Vagina (tissue), 2 donors: Measurements from ENCODE around the gene NCOR1.

ENCODE experiments used
- POLR2A ChIP-seq, 2 donors: fragments of 450-650 bp; IDR thresholded peaks; one replicate each; pipeline ENCODE4 v1.6.1; 2017; ENCODE audit warnings: antibody characterized with exemption in 2 of 2, mild to moderate bottlenecking in 2 of 2, moderate library complexity in 2 of 2
- TF ChIP-seq, protein P1 (sequence below), 3 experiments: fragments of 450-650 bp in 2 of 3; fragments of 200-600 bp in 1 of 3; sonication (generic) in 1 of 3; IDR thresholded peaks; one replicate each; pipeline ENCODE4 v1.5.1; 2017 to 2019; ENCODE audit warnings: antibody characterized with exemption in 3 of 3, mild to moderate bottlenecking in 2 of 3, moderate library complexity in 2 of 3

DNA sequence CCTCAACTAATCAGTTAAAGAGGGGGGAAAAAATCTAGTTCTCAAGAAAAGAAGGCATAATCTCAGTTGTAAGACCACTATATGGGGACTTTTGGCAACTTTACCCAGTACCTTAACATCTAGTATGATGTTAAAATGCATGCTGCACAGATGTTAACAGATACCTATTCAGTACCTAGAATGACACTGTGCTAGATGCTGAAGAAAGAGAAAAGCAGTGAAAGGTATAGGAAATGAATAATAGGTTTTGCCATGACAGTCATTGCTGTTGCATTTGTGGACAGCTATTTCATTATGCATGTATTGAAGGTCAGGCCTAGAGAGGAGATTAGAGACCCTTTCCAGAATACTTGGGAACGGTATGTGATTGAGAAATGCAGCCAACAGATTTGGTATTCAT is 36.2 kb upstream of the NCOR1 start:
- TF ChIP-seq, protein P1, sequence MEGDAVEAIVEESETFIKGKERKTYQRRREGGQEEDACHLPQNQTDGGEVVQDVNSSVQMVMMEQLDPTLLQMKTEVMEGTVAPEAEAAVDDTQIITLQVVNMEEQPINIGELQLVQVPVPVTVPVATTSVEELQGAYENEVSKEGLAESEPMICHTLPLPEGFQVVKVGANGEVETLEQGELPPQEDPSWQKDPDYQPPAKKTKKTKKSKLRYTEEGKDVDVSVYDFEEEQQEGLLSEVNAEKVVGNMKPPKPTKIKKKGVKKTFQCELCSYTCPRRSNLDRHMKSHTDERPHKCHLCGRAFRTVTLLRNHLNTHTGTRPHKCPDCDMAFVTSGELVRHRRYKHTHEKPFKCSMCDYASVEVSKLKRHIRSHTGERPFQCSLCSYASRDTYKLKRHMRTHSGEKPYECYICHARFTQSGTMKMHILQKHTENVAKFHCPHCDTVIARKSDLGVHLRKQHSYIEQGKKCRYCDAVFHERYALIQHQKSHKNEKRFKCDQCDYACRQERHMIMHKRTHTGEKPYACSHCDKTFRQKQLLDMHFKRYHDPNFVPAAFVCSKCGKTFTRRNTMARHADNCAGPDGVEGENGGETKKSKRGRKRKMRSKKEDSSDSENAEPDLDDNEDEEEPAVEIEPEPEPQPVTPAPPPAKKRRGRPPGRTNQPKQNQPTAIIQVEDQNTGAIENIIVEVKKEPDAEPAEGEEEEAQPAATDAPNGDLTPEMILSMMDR (IDR thresholded peaks at IDR 0.05) = no peak
- no peak for TF ChIP-seq POLR2A (IDR thresholded peaks at IDR 0.05)
